ENCODE measurements around the gene DLG2. TPM values are rescaled to one million over a fixed set of nuclear protein-coding genes. Genes with fewer than 3 reads are reported as not detected.

Gene DLG2
- total RNA-seq, 1 experiment from 2014 or later = 17.5 TPM

DNA sequence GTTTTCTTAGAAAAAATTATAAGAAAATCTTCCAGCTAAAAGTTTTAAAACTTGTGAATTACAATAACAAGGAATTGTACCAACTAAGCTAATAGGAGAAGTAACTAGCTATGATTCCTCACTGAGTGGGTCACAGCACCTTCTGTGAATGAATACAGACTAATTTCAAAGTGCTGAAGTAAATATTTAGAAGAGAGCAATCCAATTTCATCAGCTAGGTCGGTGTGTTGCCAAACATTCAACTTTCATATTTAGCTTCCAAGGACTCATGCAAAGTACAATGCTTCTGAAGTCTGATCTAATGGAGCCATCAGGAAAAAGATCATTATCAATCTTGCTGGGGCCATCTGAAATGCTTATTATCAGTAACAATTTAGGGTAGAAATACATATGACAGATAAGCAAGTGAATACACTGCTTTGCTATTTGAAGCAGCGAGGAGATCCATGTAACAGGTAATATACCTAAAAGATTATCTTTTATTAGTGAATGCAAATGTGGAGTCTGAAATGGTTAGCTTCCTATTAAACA is 1590.4 kb downstream of the DLG2 start (continued):
- no peak for TF ChIP-seq NFYB (CRISPR knock-in tag; conservative IDR thresholded peaks at IDR 0.05; ENCODE audit: low read depth)
- no peak for TF ChIP-seq PRRX2 (CRISPR knock-in tag; IDR thresholded peaks at IDR 0.05)
- TF ChIP-seq ZNF416 (CRISPR knock-in tag; IDR thresholded peaks at IDR 0.05) = no peak
- TF ChIP-seq, protein P1, sequence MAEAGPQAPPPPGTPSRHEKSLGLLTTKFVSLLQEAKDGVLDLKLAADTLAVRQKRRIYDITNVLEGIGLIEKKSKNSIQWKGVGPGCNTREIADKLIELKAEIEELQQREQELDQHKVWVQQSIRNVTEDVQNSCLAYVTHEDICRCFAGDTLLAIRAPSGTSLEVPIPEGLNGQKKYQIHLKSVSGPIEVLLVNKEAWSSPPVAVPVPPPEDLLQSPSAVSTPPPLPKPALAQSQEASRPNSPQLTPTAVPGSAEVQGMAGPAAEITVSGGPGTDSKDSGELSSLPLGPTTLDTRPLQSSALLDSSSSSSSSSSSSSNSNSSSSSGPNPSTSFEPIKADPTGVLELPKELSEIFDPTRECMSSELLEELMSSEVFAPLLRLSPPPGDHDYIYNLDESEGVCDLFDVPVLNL (CRISPR knock-in tag; IDR thresholded peaks at IDR 0.05; ENCODE audit: borderline replicate concordance, low read depth) = no peak
- no peak for TF ChIP-seq ZNF263 (CRISPR knock-in tag; IDR thresholded peaks at IDR 0.05; ENCODE audit: low read depth)
- TF ChIP-seq ZNF232 (CRISPR knock-in tag; IDR thresholded peaks at IDR 0.05) = no peak

DNA sequence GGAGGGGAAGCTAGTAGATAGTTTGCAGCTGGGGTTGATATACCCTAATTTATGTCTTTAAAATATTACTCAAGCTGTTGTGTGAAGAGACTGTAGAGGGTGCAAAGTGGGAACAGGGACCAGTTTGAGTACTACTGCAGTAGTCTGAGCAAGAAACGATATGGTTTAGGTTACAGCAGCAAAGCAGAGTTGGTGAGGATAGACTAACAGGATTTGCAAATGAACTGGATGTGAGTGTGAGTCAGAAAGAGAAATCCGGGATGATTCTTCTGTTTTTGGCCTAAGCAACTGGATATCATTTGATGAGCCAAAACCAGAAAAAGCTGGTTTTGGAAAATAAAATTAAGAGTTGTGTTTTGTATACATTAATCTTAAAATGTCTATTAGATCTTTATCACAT is 1591.5 kb downstream of the DLG2 start:
- ATAC-seq = no peak
- POLR2A ChIA-PET = no interaction called here

More for the DNA sequence above, 1591.5 kb downstream of the DLG2 start:
- Mint-ChIP-seq H3K4me3 (no peak overlapping the region), H3K4me1 (no peaks in the 10 kb centered on the region), H3K9me3 (peaks cover 13% of the 10 kb centered on the region), H3K36me3 (no peaks in the 10 kb centered on the region), H3K27ac (no peak overlapping the region), H3K27me3 (ENCODE audit: low read depth) (no peaks in the 10 kb centered on the region; the same call in 1 of the 2 replicates)
- CTCF ChIA-PET = no interaction called here
- TF ChIP-seq, protein P2, sequence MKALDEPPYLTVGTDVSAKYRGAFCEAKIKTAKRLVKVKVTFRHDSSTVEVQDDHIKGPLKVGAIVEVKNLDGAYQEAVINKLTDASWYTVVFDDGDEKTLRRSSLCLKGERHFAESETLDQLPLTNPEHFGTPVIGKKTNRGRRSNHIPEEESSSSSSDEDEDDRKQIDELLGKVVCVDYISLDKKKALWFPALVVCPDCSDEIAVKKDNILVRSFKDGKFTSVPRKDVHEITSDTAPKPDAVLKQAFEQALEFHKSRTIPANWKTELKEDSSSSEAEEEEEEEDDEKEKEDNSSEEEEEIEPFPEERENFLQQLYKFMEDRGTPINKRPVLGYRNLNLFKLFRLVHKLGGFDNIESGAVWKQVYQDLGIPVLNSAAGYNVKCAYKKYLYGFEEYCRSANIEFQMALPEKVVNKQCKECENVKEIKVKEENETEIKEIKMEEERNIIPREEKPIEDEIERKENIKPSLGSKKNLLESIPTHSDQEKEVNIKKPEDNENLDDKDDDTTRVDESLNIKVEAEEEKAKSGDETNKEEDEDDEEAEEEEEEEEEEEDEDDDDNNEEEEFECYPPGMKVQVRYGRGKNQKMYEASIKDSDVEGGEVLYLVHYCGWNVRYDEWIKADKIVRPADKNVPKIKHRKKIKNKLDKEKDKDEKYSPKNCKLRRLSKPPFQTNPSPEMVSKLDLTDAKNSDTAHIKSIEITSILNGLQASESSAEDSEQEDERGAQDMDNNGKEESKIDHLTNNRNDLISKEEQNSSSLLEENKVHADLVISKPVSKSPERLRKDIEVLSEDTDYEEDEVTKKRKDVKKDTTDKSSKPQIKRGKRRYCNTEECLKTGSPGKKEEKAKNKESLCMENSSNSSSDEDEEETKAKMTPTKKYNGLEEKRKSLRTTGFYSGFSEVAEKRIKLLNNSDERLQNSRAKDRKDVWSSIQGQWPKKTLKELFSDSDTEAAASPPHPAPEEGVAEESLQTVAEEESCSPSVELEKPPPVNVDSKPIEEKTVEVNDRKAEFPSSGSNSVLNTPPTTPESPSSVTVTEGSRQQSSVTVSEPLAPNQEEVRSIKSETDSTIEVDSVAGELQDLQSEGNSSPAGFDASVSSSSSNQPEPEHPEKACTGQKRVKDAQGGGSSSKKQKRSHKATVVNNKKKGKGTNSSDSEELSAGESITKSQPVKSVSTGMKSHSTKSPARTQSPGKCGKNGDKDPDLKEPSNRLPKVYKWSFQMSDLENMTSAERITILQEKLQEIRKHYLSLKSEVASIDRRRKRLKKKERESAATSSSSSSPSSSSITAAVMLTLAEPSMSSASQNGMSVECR (CRISPR knock-in tag; IDR thresholded peaks at IDR 0.05; ENCODE audit: borderline replicate concordance) = no peak
- no peak for TF ChIP-seq TEAD4 (CRISPR knock-in tag; IDR thresholded peaks at IDR 0.05)
- TF ChIP-seq, protein P3, sequence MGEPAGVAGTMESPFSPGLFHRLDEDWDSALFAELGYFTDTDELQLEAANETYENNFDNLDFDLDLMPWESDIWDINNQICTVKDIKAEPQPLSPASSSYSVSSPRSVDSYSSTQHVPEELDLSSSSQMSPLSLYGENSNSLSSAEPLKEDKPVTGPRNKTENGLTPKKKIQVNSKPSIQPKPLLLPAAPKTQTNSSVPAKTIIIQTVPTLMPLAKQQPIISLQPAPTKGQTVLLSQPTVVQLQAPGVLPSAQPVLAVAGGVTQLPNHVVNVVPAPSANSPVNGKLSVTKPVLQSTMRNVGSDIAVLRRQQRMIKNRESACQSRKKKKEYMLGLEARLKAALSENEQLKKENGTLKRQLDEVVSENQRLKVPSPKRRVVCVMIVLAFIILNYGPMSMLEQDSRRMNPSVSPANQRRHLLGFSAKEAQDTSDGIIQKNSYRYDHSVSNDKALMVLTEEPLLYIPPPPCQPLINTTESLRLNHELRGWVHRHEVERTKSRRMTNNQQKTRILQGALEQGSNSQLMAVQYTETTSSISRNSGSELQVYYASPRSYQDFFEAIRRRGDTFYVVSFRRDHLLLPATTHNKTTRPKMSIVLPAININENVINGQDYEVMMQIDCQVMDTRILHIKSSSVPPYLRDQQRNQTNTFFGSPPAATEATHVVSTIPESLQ (CRISPR knock-in tag; IDR thresholded peaks at IDR 0.05) = no peak
- TF ChIP-seq, protein P4, sequence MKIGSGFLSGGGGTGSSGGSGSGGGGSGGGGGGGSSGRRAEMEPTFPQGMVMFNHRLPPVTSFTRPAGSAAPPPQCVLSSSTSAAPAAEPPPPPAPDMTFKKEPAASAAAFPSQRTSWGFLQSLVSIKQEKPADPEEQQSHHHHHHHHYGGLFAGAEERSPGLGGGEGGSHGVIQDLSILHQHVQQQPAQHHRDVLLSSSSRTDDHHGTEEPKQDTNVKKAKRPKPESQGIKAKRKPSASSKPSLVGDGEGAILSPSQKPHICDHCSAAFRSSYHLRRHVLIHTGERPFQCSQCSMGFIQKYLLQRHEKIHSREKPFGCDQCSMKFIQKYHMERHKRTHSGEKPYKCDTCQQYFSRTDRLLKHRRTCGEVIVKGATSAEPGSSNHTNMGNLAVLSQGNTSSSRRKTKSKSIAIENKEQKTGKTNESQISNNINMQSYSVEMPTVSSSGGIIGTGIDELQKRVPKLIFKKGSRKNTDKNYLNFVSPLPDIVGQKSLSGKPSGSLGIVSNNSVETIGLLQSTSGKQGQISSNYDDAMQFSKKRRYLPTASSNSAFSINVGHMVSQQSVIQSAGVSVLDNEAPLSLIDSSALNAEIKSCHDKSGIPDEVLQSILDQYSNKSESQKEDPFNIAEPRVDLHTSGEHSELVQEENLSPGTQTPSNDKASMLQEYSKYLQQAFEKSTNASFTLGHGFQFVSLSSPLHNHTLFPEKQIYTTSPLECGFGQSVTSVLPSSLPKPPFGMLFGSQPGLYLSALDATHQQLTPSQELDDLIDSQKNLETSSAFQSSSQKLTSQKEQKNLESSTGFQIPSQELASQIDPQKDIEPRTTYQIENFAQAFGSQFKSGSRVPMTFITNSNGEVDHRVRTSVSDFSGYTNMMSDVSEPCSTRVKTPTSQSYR (CRISPR knock-in tag; IDR thresholded peaks at IDR 0.05) = no peak
- TF ChIP-seq ZNF671 (CRISPR knock-in tag; IDR thresholded peaks at IDR 0.05) = no peak
- no peak for TF ChIP-seq PRRX2 (CRISPR knock-in tag; IDR thresholded peaks at IDR 0.05)
- TF ChIP-seq GABPB1 (CRISPR knock-in tag; IDR thresholded peaks at IDR 0.05) = no peak
- TF ChIP-seq OVOL2 (CRISPR knock-in tag; IDR thresholded peaks at IDR 0.05; ENCODE audit: borderline replicate concordance) = no peak
- no peak for TF ChIP-seq SMAD3 (CRISPR knock-in tag; IDR thresholded peaks at IDR 0.05; ENCODE audit: borderline replicate concordance)
- no peak for TF ChIP-seq ATF1 (CRISPR knock-in tag; IDR thresholded peaks at IDR 0.05)
- TF ChIP-seq, protein P5, sequence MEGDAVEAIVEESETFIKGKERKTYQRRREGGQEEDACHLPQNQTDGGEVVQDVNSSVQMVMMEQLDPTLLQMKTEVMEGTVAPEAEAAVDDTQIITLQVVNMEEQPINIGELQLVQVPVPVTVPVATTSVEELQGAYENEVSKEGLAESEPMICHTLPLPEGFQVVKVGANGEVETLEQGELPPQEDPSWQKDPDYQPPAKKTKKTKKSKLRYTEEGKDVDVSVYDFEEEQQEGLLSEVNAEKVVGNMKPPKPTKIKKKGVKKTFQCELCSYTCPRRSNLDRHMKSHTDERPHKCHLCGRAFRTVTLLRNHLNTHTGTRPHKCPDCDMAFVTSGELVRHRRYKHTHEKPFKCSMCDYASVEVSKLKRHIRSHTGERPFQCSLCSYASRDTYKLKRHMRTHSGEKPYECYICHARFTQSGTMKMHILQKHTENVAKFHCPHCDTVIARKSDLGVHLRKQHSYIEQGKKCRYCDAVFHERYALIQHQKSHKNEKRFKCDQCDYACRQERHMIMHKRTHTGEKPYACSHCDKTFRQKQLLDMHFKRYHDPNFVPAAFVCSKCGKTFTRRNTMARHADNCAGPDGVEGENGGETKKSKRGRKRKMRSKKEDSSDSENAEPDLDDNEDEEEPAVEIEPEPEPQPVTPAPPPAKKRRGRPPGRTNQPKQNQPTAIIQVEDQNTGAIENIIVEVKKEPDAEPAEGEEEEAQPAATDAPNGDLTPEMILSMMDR (IDR thresholded peaks at IDR 0.05) = no peak
- no peak for TF ChIP-seq NR2C2 (CRISPR knock-in tag; IDR thresholded peaks at IDR 0.05)
- TF ChIP-seq NR3C1 (CRISPR knock-in tag; conservative IDR thresholded peaks at IDR 0.05; ENCODE audit: low read depth) = no peak
- TF ChIP-seq NR1H2 (CRISPR knock-in tag; IDR thresholded peaks at IDR 0.05) = no peak
- no peak for TF ChIP-seq CREB1 (CRISPR knock-in tag; IDR thresholded peaks at IDR 0.05)
- no peak for TF ChIP-seq SMAD4 (CRISPR knock-in tag; IDR thresholded peaks at IDR 0.05)
- TF ChIP-seq ZNF423 (CRISPR knock-in tag; IDR thresholded peaks at IDR 0.05) = no peak
- no peak for DNase-seq (ENCODE audit: low spot score)

All from WTC11 (cell line).